ENCODE results near the gene LDLRAD4.

LDLRAD4 gene

DNA sequence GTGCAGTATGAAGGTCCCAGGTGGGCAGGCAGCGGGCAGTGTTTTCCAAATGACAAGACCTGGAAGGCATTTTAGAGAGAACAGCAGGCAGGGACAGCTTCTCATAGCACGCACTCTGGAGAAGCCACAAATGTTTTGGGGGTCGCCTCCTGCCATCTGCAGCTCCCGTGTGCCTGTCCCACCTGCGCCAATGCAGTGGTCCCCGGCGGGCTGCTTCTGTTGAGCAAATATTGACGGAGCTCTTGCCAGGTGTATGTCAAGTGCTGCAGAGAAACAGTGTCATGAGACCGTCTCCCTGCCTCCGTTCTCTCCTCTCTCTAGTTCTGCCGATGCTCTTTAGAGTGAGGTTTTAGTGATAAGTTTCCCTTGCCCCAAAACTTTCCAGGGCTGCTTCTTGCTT, 174.8 kb downstream of the LDLRAD4 start:
- no peak for TF ChIP-seq GATA3 (IDR thresholded peaks at IDR 0.05; ENCODE audit: low read depth, low read length)
- no peak for TF ChIP-seq GATA2 (IDR thresholded peaks at IDR 0.05; ENCODE audit: low read depth, low read length)

GRCh38 chr18:13394801-13395200, 176.2 kb downstream of the LDLRAD4 start:
- TF ChIP-seq GATA2 (IDR thresholded peaks at IDR 0.05; ENCODE audit: low read depth, low read length) (no peak), GATA3 (IDR thresholded peaks at IDR 0.05; ENCODE audit: low read depth, low read length) (no peak)

DNA sequence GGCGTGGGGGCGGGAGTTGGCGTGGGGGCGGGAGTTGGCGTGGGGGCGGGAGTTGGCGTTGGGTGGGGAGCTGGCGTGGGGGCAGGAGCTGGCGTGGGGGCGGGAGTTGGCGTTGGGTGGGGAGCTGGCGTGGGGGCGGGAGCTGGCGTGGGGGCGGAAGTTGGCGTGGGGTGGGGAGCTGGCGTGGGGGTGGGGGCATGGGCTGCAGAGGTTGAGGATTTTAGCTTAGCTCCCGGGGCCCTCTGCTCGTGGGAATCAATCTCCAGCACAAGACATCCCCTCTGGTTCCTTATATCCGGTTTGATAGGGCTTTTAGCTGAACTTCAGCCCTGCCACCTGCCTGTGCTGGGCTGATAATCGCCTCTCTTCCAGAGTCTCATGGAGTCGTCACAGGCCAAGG, 177.0 kb downstream of the LDLRAD4 start:
- TF ChIP-seq GATA2 (IDR thresholded peaks at IDR 0.05; ENCODE audit: low read depth, low read length) (no peak), GATA3 (IDR thresholded peaks at IDR 0.05; ENCODE audit: low read depth, low read length) (no peak)

GRCh38 chr18:13397504-13398163, 179.1 kb downstream of the LDLRAD4 start:
- TF ChIP-seq GATA2 (IDR thresholded peaks at IDR 0.05; ENCODE audit: low read depth, low read length) = no peak
- no peak for TF ChIP-seq GATA3 (IDR thresholded peaks at IDR 0.05; ENCODE audit: low read depth, low read length)

- no peak for TF ChIP-seq GATA2 (IDR thresholded peaks at IDR 0.05; ENCODE audit: low read depth, low read length)
- no peak for TF ChIP-seq GATA3 (IDR thresholded peaks at IDR 0.05; ENCODE audit: low read depth, low read length)
Measured at GRCh38 chr18:13398631-13399030, 180.1 kb downstream of the LDLRAD4 start.

- no peak for TF ChIP-seq GATA2 (IDR thresholded peaks at IDR 0.05; ENCODE audit: low read depth, low read length)
- no peak for TF ChIP-seq GATA3 (IDR thresholded peaks at IDR 0.05; ENCODE audit: low read depth, low read length)
Measured at GRCh38 chr18:13399511-13399910, 181.0 kb downstream of the LDLRAD4 start.

GRCh38 chr18:13400636-13401315, 182.2 kb downstream of the LDLRAD4 start:
- TF ChIP-seq GATA2 (IDR thresholded peaks at IDR 0.05; ENCODE audit: low read depth, low read length) (no peak), GATA3 (IDR thresholded peaks at IDR 0.05; ENCODE audit: low read depth, low read length) (no peak)

DNA sequence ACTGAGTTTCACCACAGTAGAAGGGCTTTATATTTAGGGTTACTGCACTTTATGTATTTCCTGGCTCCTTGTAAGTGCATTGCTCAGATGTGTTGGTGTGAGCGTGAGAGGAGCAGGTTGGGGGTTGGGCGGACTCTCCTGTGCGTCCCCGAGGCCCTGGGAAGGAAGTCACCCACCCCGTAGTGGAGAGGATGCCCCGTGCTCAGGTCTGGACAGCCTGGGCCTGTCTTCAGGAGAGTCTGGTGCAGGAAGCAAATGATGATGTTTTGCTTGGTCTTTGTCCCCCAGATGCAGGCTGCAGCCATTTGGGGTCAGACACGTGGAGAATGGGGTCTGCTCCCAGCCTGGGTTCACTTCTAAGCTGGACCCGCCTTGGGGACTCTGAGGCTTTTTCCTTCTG, 182.8 kb downstream of the LDLRAD4 start:
- TF ChIP-seq GATA3 (IDR thresholded peaks at IDR 0.05; ENCODE audit: low read depth, low read length) (no peak), GATA2 (IDR thresholded peaks at IDR 0.05; ENCODE audit: low read depth, low read length) (no peak)

- TF ChIP-seq GATA3 (IDR thresholded peaks at IDR 0.05; ENCODE audit: low read depth, low read length) (no peak), GATA2 (IDR thresholded peaks at IDR 0.05; ENCODE audit: low read depth, low read length) (no peak)
Measured at GRCh38 chr18:13401826-13402225, 183.3 kb downstream of the LDLRAD4 start.

GRCh38 chr18:13403786-13404549, 185.4 kb downstream of the LDLRAD4 start:
- TF ChIP-seq GATA3 (IDR thresholded peaks at IDR 0.05; ENCODE audit: low read depth, low read length) (no peak), GATA2 (IDR thresholded peaks at IDR 0.05; ENCODE audit: low read depth, low read length) (no peak)

- no peak for TF ChIP-seq GATA3 (IDR thresholded peaks at IDR 0.05; ENCODE audit: low read depth, low read length)
- TF ChIP-seq GATA2 (IDR thresholded peaks at IDR 0.05; ENCODE audit: low read depth, low read length) = no peak
Measured at GRCh38 chr18:13405305-13406038, 186.9 kb downstream of the LDLRAD4 start.

- no peak for TF ChIP-seq GATA3 (IDR thresholded peaks at IDR 0.05; ENCODE audit: low read depth, low read length)
- no peak for TF ChIP-seq GATA2 (IDR thresholded peaks at IDR 0.05; ENCODE audit: low read depth, low read length)
Measured at GRCh38 chr18:13406049-13406615, 187.6 kb downstream of the LDLRAD4 start.

DNA sequence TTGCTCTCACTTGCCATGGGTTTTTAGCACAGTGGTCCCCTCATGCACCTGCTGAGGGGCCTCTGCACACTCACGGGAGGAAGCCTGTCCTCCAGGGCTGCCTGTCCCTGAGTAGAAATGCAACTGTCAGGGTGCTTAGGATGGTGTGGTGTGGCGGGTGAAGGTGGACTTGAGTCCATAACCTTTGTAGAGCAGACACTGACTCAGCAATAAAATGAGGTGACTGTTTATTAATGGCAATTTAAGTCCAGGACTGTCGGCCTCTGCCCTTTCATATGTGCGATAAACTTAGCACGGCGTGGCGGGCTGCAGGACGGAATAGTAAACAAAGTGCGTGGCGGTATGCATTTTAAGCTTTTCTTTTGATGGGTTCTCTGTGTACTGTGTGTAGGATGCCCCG, 188.2 kb downstream of the LDLRAD4 start:
- TF ChIP-seq GATA2 (IDR thresholded peaks at IDR 0.05; ENCODE audit: low read depth, low read length) = no peak
- no peak for TF ChIP-seq GATA3 (IDR thresholded peaks at IDR 0.05; ENCODE audit: low read depth, low read length)

GRCh38 chr18:13407484-13407883, 188.9 kb downstream of the LDLRAD4 start:
- TF ChIP-seq GATA2 (IDR thresholded peaks at IDR 0.05; ENCODE audit: low read depth, low read length) (no peak), GATA3 (IDR thresholded peaks at IDR 0.05; ENCODE audit: low read depth, low read length) (no peak)
